Measurements from ENCODE around the gene MCC.

Gene MCC

DNA sequence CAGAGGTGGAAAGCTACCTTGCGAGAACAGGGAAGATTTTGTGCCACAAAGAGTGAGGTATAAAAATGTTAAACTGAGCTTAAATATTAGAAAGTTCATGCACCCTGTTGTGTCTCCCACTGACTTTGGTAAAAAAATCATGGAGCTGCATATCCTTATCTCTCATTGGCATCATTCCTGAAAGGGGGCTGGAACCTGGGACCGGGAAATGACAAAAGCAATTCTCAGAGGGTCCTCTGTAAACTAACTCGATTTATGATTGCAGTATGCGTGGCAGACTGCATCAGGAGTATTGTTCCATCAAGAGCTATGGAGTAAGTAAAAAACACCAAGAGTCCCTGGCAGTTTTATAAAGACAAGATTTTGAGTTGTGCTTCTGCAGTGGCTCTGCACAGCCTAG lies 362.9 kb downstream of the MCC start:
- no peak for DNase-seq

DNA sequence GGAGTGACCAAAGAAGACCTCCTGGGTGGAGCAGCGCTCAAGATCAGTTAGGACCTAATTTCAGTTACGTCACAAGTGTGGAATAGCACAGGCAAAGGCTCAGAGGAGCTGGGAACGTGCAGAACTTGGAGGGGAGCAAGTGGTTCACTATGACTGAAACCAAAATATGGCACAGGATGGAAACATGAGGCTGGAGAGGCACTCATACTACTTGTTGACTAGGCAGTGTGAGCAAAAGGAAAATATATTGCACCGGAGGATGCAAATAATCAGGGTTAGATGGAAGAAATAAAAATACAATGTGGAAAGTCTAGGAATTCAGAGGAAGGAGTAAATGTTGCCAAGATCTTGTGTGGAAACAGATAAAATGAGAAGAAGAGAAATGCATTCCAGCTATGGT lies 363.3 kb downstream of the MCC start:
- DNase-seq: no peak

DNA sequence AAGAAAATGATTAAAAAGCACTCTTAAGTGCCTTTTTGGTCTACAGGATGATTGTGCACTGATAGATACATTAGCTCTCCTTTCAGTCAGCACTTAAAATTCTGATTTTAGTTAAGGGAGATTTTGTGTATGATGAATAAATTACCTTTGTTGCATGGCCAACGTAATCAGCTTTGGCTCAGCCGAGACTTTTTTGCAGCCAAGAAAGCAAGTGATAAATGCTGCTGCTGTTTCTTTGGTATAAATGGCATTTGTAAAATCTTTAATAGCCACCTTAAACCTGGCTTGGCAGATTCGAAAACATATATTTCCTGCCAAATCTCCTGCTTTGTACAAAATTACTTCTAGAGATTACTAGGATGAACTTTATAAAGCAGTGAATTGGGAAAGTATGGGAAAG lies 364.0 kb downstream of the MCC start:
- DNase-seq: no peak

DNA sequence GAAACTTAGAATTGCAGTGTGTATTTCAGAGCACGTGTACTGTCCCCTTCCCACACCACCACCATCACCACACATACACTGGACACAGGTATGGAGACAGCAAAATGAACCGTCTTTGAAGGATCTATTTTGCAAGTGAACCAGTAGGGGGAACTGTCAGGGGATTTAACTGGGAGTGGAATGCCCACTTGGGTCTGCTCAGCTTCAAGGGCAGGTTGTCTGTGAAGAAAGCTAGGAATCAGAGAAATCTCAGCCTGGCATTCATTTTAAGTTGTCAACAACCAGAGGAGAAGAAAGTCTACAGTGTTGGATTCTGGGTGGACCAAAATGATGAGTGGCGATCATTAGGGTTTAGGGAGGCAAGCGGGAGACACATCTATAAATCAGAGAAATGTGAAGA lies 364.6 kb downstream of the MCC start:
- no peak for DNase-seq

DNA sequence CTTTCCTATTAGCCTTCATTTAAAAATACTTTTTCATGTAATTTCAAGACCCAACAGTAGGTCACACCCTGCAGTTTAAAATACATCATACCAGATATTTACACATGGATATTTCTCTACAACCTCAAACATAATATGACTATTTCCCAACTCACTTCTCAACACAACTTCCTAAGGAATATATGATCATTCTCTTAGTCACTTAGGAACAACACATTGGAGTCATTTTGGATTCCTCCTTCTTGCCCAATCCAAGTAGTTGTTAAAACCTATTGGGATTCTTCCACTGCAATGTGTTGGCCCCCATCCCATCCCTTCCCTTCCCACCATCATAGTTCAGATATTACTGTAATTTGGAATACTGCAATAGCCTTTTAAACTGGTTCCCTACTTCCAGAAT lies 366.2 kb downstream of the MCC start:
- DNase-seq: no peak

DNA sequence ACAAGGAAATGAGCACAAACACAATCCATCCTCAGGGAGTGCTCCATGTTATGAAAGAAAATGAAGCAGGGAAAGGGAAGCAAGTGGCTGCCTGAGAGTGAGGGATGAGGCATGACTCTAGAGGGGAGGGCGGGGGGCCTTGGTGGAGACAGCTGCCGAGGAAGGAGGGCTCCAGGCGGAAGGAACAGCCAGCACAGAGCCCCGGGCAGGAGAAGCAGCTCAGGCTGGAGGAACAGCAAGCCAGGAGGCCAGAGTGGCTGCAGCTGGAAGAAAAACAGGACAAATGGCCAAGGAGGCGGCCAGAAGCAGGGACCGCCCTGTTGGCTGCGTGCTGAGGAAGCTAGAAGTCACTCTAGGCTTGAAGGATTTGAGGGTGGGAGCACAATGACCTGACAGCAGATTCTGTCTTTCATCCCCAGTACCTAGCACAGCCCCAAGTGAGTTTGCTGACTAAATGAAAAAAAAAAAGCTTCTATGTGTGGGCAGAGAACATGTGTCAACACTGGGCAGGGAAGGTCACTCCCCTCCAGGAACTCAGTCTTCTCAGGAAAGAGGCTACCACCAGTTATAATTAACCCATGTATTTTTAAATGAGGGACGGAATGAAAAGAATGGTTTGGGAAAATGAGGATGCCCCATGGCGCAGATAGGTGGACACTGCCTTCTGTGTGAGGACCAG lies 368.9 kb downstream of the MCC start:
- no peak for DNase-seq

DNA sequence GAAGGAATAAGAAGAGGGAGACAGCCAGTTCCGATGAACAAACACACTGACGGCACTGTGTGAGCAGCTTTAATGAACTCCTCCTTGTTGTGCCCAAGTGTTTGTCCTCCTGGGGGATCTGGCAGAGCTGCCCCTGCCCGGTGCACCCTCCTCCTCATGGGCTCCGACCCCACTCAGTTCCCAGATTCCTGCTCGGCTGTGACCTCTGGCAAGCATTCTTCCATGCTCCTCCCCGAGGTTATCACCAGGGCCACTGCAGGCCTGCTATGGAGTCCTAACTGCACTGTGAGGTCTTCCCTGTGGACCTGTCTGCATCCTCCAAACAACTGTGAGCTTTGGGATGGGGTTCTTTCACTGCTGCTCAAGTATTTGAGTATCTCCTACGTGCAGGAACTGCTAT lies 369.5 kb downstream of the MCC start:
- DNase-seq: no peak

DNA sequence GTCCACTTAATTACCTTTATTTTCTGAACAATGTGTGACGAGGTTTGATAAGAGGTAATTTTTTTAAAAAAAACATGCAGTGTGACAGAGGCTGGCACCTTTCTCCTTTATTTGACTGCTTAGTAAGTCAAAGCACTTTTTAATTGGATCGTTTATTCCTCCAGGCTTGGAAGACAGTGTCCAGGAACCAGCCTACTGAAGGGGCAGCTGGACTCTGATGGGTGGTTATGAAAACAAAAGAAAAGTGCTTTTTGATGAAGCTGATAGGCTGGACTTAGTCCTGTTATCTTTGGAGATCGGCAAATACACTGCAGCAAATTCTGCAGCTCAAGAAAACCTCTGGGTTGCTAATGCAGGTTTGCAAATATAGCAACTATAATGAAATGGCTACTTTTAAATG lies 370.0 kb downstream of the MCC start:
- DNase-seq: no peak

DNA sequence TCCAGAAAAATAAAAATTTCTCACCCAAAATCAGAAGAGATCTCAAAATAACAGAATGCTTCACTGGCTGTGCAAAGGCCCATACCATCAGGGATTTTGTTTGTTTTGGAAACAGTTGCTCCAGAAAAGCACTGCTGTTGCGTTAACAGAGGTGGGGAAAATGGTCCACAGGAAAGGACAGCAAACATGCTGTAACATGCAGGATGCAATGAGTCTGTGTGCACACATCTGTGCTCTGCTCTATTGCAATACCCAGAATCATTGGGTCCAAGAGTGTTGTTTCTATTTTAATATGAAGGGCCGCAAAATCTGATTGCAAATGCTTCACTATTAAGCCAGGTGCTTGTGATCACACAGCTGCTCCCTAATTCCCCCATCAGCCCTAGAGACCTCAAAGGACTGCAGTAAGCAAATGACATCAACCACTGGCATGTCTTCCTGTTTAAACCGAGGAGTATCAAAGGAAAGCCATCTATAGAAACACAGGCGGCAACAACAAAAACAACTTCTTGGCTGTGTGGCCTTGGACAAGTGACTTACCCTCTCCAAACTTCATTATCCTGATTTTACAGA lies 370.6 kb downstream of the MCC start:
- no peak for DNase-seq

DNA sequence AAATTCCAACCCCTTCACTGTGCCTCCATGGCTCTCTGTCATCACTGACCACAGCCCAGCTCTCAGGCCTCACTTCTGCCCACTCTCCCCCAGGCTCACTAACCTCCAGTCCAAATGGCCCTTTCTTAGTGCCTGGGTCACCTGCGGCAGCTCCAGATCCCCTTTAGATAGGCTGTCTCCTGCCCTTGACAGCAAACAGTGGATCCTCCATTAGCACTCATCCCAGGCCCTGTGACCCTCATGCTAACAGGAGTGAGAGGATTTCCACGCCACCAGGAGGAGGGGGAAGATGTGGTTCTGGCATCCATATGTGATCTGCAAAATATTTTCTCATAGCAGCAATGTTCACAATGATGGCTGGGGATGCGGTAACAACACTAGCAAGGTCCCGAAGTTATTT lies 372.3 kb downstream of the MCC start:
- DNase-seq: no peak

DNA sequence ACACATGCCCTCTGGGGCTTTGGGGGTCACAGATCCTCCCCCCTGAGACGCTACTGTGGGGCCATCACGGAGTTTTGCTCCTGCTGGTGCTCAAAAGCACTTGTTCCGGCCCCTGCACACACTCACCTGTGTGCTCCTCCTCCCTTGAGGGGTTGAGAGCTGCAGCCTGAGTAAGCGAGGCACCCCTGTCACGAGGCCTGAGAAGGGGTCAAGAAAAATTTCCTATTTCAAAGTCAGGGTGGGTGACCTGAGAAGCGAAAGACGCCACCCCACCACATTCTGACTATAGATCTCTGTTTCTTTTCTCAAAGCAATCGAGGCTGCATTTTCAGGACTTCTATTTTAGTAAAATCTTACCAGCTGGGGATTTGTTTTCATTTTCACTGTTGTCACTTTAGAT lies 373.2 kb downstream of the MCC start:
- DNase-seq: no peak

DNA sequence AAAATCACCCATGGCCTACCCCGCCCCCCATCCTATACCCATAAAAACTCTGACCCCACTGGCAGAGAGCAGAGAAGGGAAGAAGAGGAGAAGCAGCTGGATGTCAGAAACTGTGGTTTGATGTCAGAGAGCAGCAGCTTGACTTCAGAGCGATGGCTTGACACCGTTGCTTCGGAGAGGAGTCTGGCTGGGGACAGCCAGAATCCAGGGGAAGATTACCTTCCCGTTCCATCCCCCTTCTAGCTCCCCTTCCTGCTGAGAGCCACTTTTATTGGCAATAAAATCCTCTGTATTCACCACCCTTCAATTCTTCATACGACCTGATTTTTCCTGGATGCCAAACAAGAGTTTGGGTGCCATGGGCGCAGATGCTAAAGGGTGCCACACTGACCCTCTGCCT lies 373.7 kb downstream of the MCC start:
- no peak for DNase-seq

DNA sequence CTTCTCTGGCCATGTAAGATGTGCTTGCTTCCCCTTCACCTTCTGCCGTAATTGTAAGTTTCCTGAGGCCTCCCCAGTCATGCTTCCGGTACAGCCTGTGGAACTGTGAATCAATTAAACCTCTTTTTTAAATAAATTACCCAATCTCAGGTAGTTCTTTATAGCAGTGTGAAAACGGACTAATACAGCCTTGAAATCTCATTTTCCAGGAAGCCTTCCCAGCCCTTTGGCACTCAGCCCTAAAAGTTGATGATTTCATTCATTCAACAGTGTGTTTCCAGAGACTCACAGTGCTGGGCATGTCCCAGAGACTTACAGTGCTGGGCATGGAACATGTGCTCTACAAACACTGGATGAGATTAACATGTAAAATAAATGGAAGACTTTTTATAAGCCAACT lies 375.8 kb downstream of the MCC start:
- no peak for DNase-seq

DNA sequence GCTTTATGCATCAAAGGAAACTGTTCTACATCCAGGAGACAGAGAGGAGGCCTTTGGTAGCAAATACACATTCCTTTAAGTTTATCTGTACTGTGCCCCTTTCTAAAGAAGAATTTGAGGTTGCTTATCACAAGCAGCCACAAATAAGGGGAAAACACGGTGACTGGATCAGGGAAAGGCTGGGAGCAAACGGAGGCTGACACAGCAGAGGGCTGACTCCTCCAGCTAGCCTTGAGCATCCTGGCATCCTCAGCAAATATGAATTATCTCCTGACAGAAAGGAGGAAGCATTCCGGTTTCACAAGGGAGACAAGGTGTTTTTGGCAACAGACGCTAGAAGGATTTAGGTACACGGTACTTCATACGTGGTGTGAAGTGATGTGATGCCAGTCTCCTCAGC lies 378.1 kb downstream of the MCC start:
- DNase-seq: no peak

DNA sequence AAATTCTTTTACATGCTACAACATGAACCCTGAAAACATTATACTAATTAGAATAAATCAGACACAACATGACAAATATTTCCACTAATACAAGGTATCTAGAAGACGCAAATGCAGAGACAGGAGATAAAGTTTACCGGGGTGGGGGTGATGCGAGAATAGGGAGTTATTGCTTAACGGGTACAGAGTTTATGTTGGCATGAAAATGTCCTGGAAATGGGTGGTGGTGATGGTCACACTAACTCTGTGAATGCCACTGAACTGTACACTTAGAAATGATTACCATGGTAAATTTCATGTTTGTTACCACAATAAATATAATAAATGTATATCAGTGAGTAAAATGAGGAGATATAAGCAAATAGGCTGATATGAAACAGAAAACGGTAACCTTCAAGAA lies 378.9 kb downstream of the MCC start:
- no peak for DNase-seq

DNA sequence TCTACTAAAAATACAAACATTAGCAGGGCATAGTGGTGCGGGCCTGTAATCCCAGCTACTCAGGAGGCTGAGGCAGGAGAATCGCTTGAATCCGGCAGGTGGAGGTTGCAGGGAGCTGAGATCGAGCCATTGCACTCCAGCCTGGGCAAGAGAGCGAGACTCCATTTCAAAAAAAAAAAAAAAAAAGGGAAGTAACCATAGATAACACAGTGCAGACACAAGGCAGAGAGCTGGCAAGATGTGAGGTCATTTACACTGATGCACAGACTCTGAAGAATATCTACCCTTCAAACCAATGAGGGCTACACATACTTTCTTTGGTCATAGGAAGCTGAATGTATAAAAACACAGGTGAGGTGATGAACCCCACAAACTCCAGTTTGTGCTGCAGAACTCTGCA lies 379.8 kb downstream of the MCC start:
- DNase-seq: no peak

DNA sequence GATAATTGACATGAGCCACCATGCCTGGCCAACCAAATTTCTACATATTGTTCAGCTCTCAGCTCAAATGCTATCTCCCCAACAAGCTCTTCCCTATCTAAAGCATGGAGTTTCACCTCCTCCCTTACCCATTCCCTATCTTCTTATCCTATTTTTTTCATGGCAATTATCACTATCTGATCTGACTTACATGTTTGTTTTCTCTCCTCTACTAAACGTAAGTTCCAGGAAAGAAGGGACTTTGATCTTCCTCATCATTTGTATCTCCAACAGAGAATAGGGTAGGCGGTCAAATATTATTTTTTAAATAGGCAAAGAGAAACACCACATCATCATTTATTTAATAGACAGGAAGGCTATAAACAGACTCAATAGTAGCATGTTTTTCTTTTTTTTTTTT lies 381.4 kb downstream of the MCC start:
- DNase-seq: no peak

DNA sequence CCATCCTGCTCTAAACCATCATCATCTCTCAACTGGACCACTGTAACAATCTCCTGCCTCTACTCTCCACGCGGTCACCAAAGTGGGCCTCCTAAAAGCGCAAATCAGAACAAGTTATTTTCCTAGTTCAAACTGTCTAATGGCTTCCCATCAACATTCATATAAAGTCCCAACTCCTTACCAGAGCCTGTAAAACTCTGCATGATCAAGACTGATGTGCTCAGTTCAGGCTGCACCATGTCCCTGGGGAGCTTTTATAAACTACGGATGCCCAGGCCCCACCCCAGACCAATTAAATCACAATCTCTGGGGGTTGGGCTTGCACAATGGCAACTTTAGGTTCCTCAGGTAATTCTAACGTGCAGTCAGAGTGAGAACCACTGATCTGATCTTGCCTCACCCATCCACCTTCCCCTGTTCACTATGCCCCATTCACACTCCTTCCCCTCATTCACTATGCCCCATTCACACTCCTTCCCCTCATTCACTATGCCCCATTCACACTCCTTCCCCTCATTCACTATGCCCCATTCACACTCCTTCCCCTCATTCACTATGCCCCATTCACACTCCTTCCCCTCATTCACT lies 382.5 kb downstream of the MCC start:
- DNase-seq: no peak

DNA sequence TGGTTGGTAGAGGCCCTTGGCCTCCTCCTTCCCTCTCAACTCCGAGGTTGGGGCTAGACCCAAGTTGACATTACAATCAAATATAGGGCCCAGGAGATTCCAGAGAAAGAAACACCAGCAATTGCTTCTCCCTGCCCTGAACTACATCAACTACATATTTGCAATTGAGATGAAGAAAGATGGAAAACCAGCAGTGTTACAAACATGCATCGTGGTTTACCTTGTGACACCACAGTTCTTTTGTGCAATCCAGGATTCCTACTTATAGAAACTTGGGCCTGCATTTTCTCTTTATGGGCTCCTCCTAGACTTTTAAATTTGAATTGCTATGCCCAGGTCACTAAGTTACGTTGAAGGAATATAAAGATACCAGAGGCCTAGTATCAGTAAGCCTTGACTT lies 384.9 kb downstream of the MCC start:
- no peak for DNase-seq

DNA sequence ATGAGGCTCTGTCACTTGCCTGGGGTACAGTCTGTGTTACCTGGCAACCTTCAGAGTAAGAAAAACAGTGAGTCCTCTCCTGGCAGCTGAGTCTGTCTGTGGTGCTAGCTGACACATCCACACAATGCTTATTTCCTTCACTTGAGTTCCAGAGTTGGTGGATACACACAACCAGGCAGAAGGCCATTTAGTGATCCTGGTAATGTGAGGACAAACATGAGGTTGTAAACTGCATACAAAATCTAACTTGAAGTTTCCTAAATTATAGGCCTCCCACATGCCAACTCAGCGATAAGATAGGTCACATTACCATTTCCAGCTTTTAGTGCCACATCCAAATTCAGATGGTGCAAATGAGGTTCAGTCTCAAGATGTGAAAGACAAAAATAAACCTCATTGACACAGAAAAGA lies 386.1 kb downstream of the MCC start:
- DNase-seq: no peak

DNA sequence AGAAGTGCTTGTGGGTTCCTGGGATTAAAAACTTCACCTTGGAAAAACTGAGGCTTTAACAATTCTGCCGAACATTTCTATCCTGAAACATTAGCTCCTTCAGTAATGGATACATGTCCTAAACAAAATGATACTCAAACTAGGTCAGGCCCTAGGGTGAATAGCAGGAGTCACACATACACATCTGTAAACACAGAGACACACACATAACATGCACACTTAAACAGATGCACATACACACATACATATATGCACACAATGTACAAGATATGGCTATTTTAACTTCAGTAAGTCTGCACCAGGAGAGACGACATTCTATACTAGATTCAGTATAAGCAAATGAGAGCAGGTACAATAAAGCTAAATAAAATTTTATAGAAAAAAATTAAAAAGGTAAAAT lies 387.3 kb downstream of the MCC start:
- DNase-seq: no peak

DNA sequence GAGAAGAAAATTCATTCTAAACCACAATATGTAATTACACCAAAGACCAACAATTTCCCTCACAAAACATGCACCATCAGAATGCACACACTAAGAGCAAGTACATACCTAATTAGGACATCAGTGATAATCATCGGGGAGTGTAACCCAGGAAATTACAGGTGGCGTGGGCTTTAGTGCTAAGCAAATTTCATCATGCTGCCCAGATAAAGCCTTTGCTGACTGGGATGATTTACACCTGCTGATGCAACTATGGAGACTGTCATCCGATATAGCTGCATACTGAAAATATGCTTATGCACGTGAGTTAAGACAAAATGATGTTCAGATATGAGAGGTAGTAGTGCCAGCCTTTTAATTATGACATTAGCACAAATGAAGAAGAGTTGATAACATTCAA lies 388.4 kb downstream of the MCC start:
- no peak for DNase-seq

DNA sequence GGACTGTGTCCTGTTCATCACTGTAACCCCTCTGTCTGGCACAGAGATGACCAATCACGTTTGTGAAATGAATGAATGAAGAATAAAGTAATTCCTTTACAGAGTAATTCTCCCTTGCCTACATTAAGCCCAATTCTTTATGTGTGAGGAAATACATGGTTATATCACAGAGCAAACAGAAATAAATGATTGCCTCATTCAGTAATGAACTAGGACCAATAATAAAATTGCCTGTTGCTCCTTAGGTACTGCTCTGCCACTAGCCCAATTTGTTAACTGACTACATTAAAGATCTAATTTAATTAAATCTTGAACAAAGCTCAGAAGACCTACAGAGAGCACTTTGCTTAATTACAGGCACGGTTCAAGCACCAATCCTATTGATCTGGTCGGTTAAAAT lies 389.9 kb downstream of the MCC start:
- DNase-seq: no peak

DNA sequence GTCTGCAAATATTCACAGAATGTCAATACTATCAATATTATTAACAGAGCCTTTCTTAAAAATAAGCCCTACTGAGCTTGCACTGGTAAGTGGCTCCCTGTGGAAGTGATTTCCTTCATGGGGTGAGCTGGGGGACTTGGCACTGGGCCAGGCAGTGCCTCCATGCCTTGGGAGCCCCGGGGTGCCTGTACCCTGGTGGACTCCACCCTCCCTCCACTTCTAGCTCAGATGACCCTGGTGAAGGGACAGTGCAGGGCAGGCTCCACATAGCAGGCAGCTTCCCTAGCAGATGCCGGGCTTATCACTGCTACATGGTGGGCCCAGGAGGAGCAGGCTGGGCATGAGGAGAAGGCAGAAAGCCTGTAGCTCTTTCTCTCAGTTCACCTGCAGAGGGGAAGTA lies 392.4 kb downstream of the MCC start:
- no peak for DNase-seq

DNA sequence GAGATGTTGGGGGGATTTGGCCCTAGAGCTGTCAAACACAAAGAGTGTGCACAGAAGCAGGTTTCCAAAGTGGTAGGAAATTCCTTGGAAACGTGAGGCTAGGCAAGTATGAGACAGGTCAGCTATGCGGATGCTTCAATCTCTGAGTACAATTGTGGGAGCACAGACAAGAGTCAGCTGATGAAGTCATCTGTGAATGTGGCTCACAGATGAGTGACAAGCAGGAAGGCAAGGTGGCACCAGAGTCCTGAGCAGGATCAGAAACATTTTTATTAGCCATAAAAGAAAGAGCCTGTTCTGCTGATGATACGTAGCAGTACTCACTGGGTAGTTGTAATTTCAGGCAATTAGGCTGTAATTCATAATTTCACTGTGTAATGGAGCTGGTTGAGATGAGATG lies 394.7 kb downstream of the MCC start:
- no peak for DNase-seq
